Neural progenitor cell (in vitro differentiated cells): ENCODE data around the gene TSPOAP1. TPM values are rescaled to one million over a fixed set of nuclear protein-coding genes. Genes with fewer than 3 reads are reported as not detected.
A peak's percentile ranks its signal among the peaks of the same experiment; 100 is the strongest.

Experiments
- DNase-seq: peaks from one replicate; pipeline ENCODE4 v3.0.0-alpha.2; 2016; ENCODE audit warnings: low spot score
- H2AFZ ChIP-seq: fragments of 200-600 bp; sonication (generic); replicated peaks from 2 replicates; pipeline ENCODE4 v1.6.1; 2016; ENCODE audit warnings: antibody characterized with exemption
- H3F3A ChIP-seq: fragments of 200-600 bp; sonication (generic); 2 replicates; pipeline ENCODE4 v1.6.1; 2016; ENCODE audit warnings: antibody characterized with exemption, low read depth
- H3K27ac ChIP-seq: fragments of 200-600 bp; sonication (generic); 2 replicates; pipeline ENCODE4 v1.5.1; 2016; ENCODE audit warnings: mild to moderate bottlenecking
- H3K27me3 ChIP-seq: fragments of 200-600 bp; sonication (generic); 2 replicates; pipeline ENCODE4 v1.6.1; 2016; ENCODE audit warnings: mild to moderate bottlenecking, moderate library complexity
- H3K36me3 ChIP-seq: fragments of 200-600 bp; sonication (generic); 2 replicates; pipeline ENCODE4 v1.5.1; 2016
- H3K4me1 ChIP-seq: fragments of 200-600 bp; sonication (generic); 2 replicates; pipeline ENCODE4 v1.6.1; 2016; ENCODE audit warnings: mixed run types
- H3K4me2 ChIP-seq: fragments of 200-600 bp; sonication (generic); 2 replicates; pipeline ENCODE4 v1.6.1; 2016
- H3K4me3 ChIP-seq: fragments of 200-600 bp; sonication (generic); 2 replicates; pipeline ENCODE4 v1.5.1; 2016
- H3K79me2 ChIP-seq: fragments of 200-600 bp; sonication (generic); 2 replicates; pipeline ENCODE4 v1.6.1; 2016; ENCODE audit warnings: low read depth
- H3K9ac ChIP-seq: fragments of 200-600 bp; sonication (generic); 2 replicates; pipeline ENCODE4 v1.6.1; 2016
- H3K9me3 ChIP-seq: fragments of 200-600 bp; sonication (generic); 2 replicates; pipeline ENCODE4 v1.5.1; 2016; ENCODE audit warnings: low read depth
- H4K20me1 ChIP-seq: fragments of 200-600 bp; sonication (generic); 2 replicates; pipeline ENCODE4 v1.6.1; 2016; ENCODE audit warnings: low read depth
- H3K27ac Mint-ChIP-seq: 3 replicates; pipeline ENCODE4 v1.8.0; 2021; ENCODE audit warnings: mixed read lengths
- H3K27me3 Mint-ChIP-seq: 2 replicates; pipeline ENCODE4 v1.8.0; 2022; ENCODE audit warnings: low read depth, mild to moderate bottlenecking, inconsistent platforms, moderate library complexity, mixed read lengths; ENCODE audit not compliant: insufficient read depth
- H3K36me3 Mint-ChIP-seq: 3 replicates; pipeline ENCODE4 v1.8.0; 2021; ENCODE audit warnings: mixed read lengths
- H3K4me1 Mint-ChIP-seq: 3 replicates; pipeline ENCODE4 v1.8.0; 2021; ENCODE audit warnings: mixed read lengths
- H3K4me3 Mint-ChIP-seq: 3 replicates; pipeline ENCODE4 v1.8.0; 2021; ENCODE audit warnings: mild to moderate bottlenecking, moderate library complexity, mixed read lengths
- H3K9me3 Mint-ChIP-seq: 3 replicates; pipeline ENCODE4 v1.8.0; 2020; ENCODE audit warnings: mixed read lengths
- CTCF ChIP-seq: fragments of 200-600 bp; sonication (generic); IDR thresholded peaks from 2 replicates; pipeline ENCODE4 v1.5.1; 2017; ENCODE audit warnings: antibody characterized with exemption, mild to moderate bottlenecking
- EZH2 ChIP-seq: fragments of 200-600 bp; sonication (generic); IDR thresholded peaks from 2 replicates; pipeline ENCODE4 v1.6.1; 2017; ENCODE audit warnings: antibody characterized with exemption, mild to moderate bottlenecking, moderate library complexity
- EZH2phosphoT487 ChIP-seq: fragments of 200-600 bp; sonication (generic); IDR thresholded peaks from 2 replicates; pipeline ENCODE4 v1.6.1; 2017; ENCODE audit warnings: antibody characterized with exemption
- total RNA-seq: library from RNA; depleted of rRNA; stranded (reverse); fragments of >200 nt; gene quantifications from 2 replicates; pipeline ENCODE4 v1.2.3, GENCODE V29; 2015; ENCODE audit warnings: low replicate concordance

The TSPOAP1 gene
- total RNA-seq = 13.8 and 48.7 TPM in 2 replicates

GRCh38 chr17:58328195-58329034 is at the start of gene TSPOAP1:
Gene TSPOAP1, minus strand, starts transcription at chr17:58328795. Its CDS starts 875 bp downstream, at chr17:58327920.
- H3K4me3 Mint-ChIP-seq = peak within 1 kb of the TSS; percentile 84
- no peak within 1 kb of the TSS for H3K9ac ChIP-seq
- no peaks in the 10 kb centered on the region for H4K20me1 ChIP-seq
- peaks cover 5% of the 10 kb centered on the region for H3K27me3 Mint-ChIP-seq
- DNase-seq = peak; percentile 90
- H3F3A ChIP-seq = peaks cover 20% of the 10 kb centered on the region
- TF ChIP-seq EZH2phosphoT487 = no peak
- TF ChIP-seq EZH2 = no peak
- no peak for TF ChIP-seq CTCF
- H3K4me1 Mint-ChIP-seq = peaks cover 61% of the 10 kb centered on the region
- H3K79me2 ChIP-seq = no peaks in the 10 kb centered on the region
- no peaks in the 10 kb centered on the region for H3K9me3 ChIP-seq
- no peak within 1 kb of the TSS for H3K27ac ChIP-seq
- peak within 1 kb of the TSS; percentile 91 for H3K27ac Mint-ChIP-seq
- H3K36me3 ChIP-seq = no peaks in the 10 kb centered on the region
- H3K36me3 Mint-ChIP-seq = no peaks in the 10 kb centered on the region
- peaks cover 37% of the 10 kb centered on the region for H3K4me1 ChIP-seq
- no peaks in the 10 kb centered on the region for H3K9me3 Mint-ChIP-seq
- peak within 1 kb of the TSS; percentile 35 for H3K4me3 ChIP-seq
- peak within 1 kb of the TSS; percentile 89 for H3K4me2 ChIP-seq
- H2AFZ ChIP-seq = peak within 1 kb of the TSS; percentile 84
- H3K27me3 ChIP-seq = no peaks in the 10 kb centered on the region

- Histone ChIP-seq H3K4me2 (no peak overlapping the region), H4K20me1 (no peaks in the 10 kb centered on the region), H3K27me3 (no peaks in the 10 kb centered on the region), H3K9me3 (no peaks in the 10 kb centered on the region), H3K9ac (no peak overlapping the region), H3F3A (no peaks in the 10 kb centered on the region), H3K79me2 (no peaks in the 10 kb centered on the region), H3K4me3 (no peak overlapping the region), H2AFZ (no peak overlapping the region), H3K4me1 (no peaks in the 10 kb centered on the region), H3K36me3 (no peaks in the 10 kb centered on the region), H3K27ac (no peak overlapping the region)
- Mint-ChIP-seq H3K4me3 (no peak overlapping the region), H3K4me1 (peaks cover 24% of the 10 kb centered on the region), H3K36me3 (no peaks in the 10 kb centered on the region), H3K27ac (no peak overlapping the region), H3K27me3 (peaks cover 3% of the 10 kb centered on the region), H3K9me3 (no peaks in the 10 kb centered on the region)
- no peak for DNase-seq
- TF ChIP-seq CTCF = no peak
- no peak for TF ChIP-seq EZH2phosphoT487
- no peak for TF ChIP-seq EZH2
Measured at GRCh38 chr17:58377661-58378060, 49.1 kb upstream of the TSPOAP1 start.

GRCh38 chr17:58377093-58377601 is 48.6 kb upstream of the TSPOAP1 start:
- H3K27ac ChIP-seq = no peak overlapping the region
- no peaks in the 10 kb centered on the region for H3F3A ChIP-seq
- H3K4me2 ChIP-seq = no peak overlapping the region
- no peak for DNase-seq
- H2AFZ ChIP-seq = no peak overlapping the region
- no peaks in the 10 kb centered on the region for H3K4me1 ChIP-seq
- H3K4me3 ChIP-seq = no peak overlapping the region
- Mint-ChIP-seq H3K4me3 (no peak overlapping the region), H3K4me1 (peaks cover 21% of the 10 kb centered on the region), H3K9me3 (no peaks in the 10 kb centered on the region), H3K27me3 (peaks cover 3% of the 10 kb centered on the region), H3K27ac (peak overlapping the region; percentile 71), H3K36me3 (no peaks in the 10 kb centered on the region)
- no peaks in the 10 kb centered on the region for H4K20me1 ChIP-seq
- no peaks in the 10 kb centered on the region for H3K9me3 ChIP-seq
- no peaks in the 10 kb centered on the region for H3K79me2 ChIP-seq
- TF ChIP-seq EZH2phosphoT487 = no peak
- no peak for TF ChIP-seq CTCF
- TF ChIP-seq EZH2 = no peak
- no peak overlapping the region for H3K9ac ChIP-seq
- no peaks in the 10 kb centered on the region for H3K27me3 ChIP-seq
- H3K36me3 ChIP-seq = no peaks in the 10 kb centered on the region
